ENCODE data around the gene RFC5. TPM values are rescaled to one million over a fixed set of nuclear protein-coding genes. Genes with fewer than 3 reads are reported as not detected.
"Not testable (repeated sequence)": the region's sequence is repeated elsewhere in the genome, so short reads cannot be mapped to it uniquely, and the experiment has no call there.

Gene RFC5
- total RNA-seq, 1 donor from 2014 or later: 12.4 TPM

DNA sequence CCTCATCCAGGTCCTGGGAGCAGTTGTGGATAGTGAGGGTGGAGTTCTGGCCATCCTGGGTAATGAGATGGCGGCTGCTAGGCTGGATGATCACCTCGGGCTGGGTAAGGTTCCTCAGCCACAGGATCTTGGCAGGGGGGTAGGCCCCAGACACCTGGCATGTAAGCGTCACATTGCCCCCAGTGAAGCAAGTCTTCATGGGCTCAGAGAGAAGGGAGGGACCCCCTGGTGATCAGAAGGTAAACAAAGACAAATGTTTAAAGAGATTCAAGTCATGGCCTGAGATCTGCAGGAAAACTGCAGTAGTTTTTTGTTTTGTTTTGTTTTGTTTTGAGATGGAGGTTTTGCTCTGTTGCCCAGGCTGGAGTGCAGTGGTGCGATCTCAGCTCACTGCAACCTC is 57.3 kb downstream of the RFC5 start:
- DNase-seq (ENCODE audit: low read depth): no peak

DNA sequence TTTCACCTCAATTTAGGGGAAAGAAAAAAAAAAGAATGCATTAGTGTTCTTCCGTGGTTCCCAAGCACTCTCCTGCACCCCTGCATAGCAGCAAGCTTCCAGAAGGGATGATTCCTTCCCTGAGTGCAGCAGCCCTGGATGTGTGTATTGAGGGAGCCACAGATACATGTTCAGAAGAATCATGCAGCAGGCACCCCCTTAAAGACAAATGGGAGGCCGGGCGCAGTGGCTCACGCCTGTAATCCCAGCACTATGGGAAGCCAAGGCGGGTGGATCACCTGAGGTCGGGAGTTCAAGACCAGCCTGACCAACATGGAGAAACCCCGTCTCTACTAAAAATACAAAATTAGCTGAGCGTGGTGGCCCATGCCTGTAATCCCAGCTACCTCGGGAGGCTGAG is 65.0 kb downstream of the RFC5 start:
- not testable (repeated sequence) for DNase-seq (ENCODE audit: low read depth)

Other genes starting within 250 kb of the RFC5 start
- under 0.01 and 0.65 TPM in 2 replicates for gene KSR2, start 47.7 kb upstream of the RFC5 start, total RNA-seq
- gene WSB2, start 44.5 kb downstream of the RFC5 start, total RNA-seq: 82.6 and 95.0 TPM in 2 replicates
- 26.7 and 60.1 TPM in 2 replicates for gene VSIG10, start 87.3 kb downstream of the RFC5 start, total RNA-seq
- gene PEBP1, start 119.4 kb downstream of the RFC5 start, total RNA-seq: 161 and 252 TPM in 2 replicates

Data from renal cortical epithelial cell (primary cell).